HS-27A (cell line): ENCODE data around the gene HNRNPF.
"Not testable (repeated sequence)": the region's sequence is repeated elsewhere in the genome, so short reads cannot be mapped to it uniquely, and the experiment has no call there.

Experiments used
- DNase-seq: peaks from one replicate; pipeline ENCODE4 v3.0.0-alpha.2; 2012; ENCODE audit warnings: low read depth, missing footprints

The HNRNPF gene

DNA sequence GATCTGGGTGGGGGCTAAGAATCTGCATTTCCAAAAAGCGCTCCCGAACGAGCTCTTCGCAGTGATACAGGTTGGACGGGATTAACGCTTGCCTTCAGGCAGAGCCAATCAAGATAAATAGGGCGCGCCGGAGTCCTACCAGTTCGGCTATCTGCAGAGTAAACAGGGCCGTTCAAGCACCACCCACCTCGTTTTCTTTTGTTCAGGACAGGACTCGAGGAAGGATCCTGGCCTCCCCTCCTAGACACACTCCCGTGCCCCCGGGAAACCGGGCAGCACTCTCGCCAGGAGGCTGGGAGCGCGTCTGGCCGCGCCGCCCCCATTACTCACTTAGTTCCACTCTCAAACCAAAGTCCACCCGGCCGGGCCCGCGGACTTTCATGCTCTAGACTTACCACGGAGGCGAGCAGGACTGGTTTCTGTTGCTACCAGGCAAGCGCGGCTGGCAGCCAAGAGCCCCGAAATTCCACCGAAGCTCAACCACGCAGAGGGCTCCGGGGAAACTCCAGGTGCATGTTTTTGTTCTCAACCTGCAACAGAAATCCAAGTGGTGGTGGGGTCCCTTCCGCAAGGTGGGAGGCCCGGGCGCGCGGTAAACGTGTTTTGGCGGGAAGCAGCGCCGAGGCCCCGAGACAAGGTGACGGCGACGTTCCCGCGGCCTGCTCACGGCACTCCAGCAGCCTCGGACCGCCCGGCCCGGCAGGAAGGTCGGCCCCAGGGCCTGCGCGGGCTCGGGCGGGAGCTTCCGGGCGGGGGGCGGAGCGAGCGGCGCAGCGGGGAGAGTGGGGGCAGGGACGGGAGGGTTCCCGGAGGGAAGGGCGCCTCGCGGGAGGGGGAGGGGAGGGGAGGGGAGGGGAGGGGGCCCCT is 12.7 kb downstream of the HNRNPF start:
- no peak for DNase-seq

DNA sequence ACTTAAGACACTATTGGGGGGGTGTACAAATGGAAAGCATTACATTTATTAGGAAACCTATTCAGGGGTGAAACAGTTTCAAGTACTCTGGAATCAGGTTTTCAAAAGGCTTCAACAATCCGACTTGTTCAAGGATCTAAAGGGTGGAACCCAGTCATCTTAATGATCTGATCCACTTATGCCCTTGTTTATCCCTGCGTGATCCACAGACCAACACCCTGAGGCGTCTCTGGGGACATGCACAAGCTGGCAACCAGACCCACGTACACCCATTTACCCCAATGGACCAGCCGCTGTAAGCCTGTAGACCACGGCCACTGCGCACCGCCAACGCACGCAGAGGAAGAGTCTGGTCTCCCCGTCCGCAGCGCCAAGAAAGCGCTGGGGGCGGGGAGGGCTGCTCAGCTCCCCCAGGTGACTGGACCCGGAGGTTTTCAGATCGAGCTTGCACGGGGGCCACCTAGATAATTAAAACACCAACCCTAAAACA is 13.4 kb downstream of the HNRNPF start:
- DNase-seq = no peak

- no peak for DNase-seq
These were observed 14.1 kb downstream of the HNRNPF start for GRCh38 chr10:43394868-43395267.

- no peak for DNase-seq
These were observed 15.2 kb downstream of the HNRNPF start for GRCh38 chr10:43393606-43394360.

DNA sequence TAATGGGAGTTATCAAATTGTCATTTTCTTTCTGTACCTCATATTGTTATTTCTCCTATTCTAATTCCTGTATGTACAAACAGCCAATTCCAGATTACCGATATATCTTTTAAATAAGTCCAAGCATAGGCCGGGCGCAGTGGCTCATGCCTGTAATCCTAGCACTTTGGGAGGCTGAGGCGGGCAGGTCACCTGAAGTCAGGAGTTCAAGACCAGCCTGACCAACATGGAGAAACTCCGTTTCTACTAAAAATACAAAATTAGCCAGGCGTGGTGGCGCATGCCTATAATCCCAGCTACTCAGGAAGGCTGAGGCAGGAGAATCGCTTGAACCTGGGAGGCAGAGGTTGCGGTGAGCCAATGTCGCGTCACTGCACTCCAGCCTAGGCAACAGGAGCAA is 15.8 kb downstream of the HNRNPF start:
- DNase-seq = not testable (repeated sequence)

- no peak for DNase-seq
These were observed 16.2 kb downstream of the HNRNPF start for GRCh38 chr10:43392748-43393147.

- no peak for DNase-seq
These were observed 17.5 kb downstream of the HNRNPF start for GRCh38 chr10:43391496-43391895.

GRCh38 chr10:43390759-43391158 is 18.2 kb downstream of the HNRNPF start:
- DNase-seq = no peak

GRCh38 chr10:43390333-43390732 is 18.7 kb downstream of the HNRNPF start:
- DNase-seq = no peak

GRCh38 chr10:43389867-43390266 is 19.1 kb downstream of the HNRNPF start:
- DNase-seq = no peak

GRCh38 chr10:43387678-43388032 is 21.3 kb downstream of the HNRNPF start:
- no peak for DNase-seq

GRCh38 chr10:43386981-43387677 is 21.9 kb downstream of the HNRNPF start:
- DNase-seq = no peak

GRCh38 chr10:43386549-43386948 is 22.4 kb downstream of the HNRNPF start:
- no peak for DNase-seq

DNA sequence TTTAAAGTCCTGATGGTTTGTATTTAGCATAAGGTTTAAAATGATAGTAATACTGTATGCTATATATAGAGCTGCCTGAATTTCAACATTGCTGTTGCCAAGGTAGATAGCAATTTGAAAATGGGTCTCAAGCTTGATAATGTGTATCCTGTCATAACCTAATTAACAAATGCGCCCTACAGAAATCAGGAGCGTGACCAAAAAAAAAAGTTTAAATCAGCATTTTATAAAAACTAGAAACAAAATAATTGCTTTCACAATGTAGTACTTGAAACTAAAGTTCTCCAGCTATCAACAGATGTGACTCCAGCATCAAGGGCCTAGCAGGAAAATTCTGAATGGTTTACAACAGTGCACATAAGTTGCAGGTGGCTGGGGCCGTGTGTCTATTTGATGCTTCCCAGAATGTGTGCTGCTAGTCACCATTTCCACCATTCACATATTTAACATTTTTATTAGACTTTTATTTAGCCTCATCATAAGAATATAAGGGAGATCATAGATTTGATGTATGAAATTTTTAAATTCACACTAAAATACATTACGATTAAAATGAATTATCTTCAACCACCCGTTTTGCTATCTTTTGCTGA is 23.5 kb downstream of the HNRNPF start:
- DNase-seq = no peak

- no peak for DNase-seq
These were observed 24.4 kb downstream of the HNRNPF start for GRCh38 chr10:43384252-43385221.

DNA sequence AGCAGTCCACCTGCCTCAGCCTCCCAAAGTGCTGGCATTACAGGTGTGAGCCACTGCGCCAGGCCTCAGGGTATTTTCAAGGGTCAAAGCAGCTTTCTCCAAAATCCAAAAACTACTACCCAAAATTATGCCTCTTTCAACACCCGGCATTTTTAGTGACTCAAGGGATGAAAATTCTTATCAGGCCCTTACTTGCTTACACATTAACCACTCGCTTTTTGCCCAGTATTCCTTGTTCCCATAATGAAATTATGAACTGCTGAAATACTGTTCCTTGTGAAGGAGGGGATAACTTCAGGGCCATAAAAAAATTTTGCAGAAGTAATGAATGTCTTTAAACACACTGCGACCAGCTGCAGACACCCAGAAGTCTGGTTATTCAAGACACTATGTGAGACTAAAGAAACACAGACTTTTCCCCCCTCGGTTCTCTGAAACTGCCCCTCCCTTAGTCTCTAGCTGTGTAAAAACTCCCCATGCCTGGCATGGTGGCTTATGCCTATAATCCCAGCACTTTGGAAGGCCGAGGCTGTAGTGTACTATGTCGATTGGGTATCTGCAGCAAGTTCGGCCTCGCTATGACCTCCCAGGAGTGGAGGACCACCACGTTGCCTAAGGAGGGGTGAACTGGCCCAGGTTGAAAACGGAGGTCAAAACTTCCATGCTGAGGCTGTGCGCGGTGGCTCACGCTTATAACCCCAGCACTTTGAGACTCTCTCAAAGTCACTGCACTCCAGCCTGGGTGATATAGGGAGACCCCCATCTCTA is 25.6 kb downstream of the HNRNPF start:
- no peak for DNase-seq

- no peak for DNase-seq
These were observed 28.3 kb downstream of the HNRNPF start for GRCh38 chr10:43380610-43381222.

DNA sequence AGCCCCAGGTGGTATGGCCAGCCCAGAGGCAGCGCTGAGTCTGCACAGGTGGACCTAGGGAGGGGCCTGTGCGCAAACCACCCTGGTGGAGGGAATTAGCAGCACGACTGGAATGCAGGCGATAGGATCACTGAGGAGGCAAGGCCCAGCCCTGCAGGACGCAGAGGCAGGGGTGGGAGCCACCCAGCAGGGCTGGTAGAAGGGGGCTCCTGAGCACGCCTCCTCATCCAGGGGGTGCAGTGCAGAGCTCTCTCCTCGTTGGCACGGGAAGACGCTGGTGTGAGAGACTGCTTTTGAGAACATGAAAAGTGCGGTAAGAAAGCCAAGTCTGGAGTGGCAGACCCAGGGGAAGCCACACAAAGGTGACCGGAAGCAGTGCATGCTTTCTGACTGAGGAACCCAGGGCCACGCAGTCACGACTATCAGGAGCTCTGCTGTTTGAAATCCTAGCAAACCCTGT is 31.5 kb downstream of the HNRNPF start:
- no peak for DNase-seq

- DNase-seq = no peak
These were observed 32.1 kb downstream of the HNRNPF start for GRCh38 chr10:43376828-43377423.
